Measurements from ENCODE around the gene BAG5.
"Not testable (repeated sequence)": the region's sequence is repeated elsewhere in the genome, so short reads cannot be mapped to it uniquely, and the experiment has no call there.

The BAG5 gene

GRCh38 chr14:103533137-103533998 is 29.1 kb downstream of the BAG5 start:
- DNase-seq: no peak

GRCh38 chr14:103532216-103533136 is 30.0 kb downstream of the BAG5 start:
- no peak for DNase-seq

GRCh38 chr14:103531421-103532215 is 30.8 kb downstream of the BAG5 start:
- no peak for DNase-seq

GRCh38 chr14:103530831-103531230 is 31.6 kb downstream of the BAG5 start:
- DNase-seq: no peak

GRCh38 chr14:103530390-103530789 is 32.1 kb downstream of the BAG5 start:
- DNase-seq: no peak

- DNase-seq: no peak
Observed at GRCh38 chr14:103529383-103530365, 32.8 kb downstream of the BAG5 start.

- peak; percentile 74 to 94 for DNase-seq
Observed at GRCh38 chr14:103528587-103529382, 33.7 kb downstream of the BAG5 start, which contains the start of gene TRMT61A. Gene TRMT61A (plus strand): TSS chr14:103529196. CDS start chr14:103529979, 783 bp downstream.

- no peak for DNase-seq
Observed at GRCh38 chr14:103528146-103528586, 34.3 kb downstream of the BAG5 start.

GRCh38 chr14:103527408-103528145 is 34.9 kb downstream of the BAG5 start:
- DNase-seq: no peak

GRCh38 chr14:103526914-103527248 is 35.6 kb downstream of the BAG5 start:
- no peak for DNase-seq

GRCh38 chr14:103526247-103526913 is 36.1 kb downstream of the BAG5 start:
- no peak for DNase-seq

- DNase-seq: not testable (repeated sequence)
Observed at GRCh38 chr14:103525430-103526246, 36.8 kb downstream of the BAG5 start.

GRCh38 chr14:103524002-103524935 is 38.2 kb downstream of the BAG5 start:
- peak in 1 of 2 experiments; percentile 36 for DNase-seq

GRCh38 chr14:103523575-103523954 is 38.9 kb downstream of the BAG5 start:
- DNase-seq: no peak

- DNase-seq: peak in 1 of 2 experiments; percentile 91
Observed at GRCh38 chr14:103522649-103523574, 39.5 kb downstream of the BAG5 start, which contains the start of gene CKB. Gene CKB (minus strand): TSS chr14:103522830. CDS start chr14:103522493, 337 bp downstream.
